ENCODE data around the gene BFAR. TPM values are rescaled to one million over a fixed set of nuclear protein-coding genes. Genes with fewer than 3 reads are reported as not detected.
"Not testable (repeated sequence)": the region's sequence is repeated elsewhere in the genome, so short reads cannot be mapped to it uniquely, and the experiment has no call there.

BFAR gene
- total and polyA plus RNA-seq, 2 donors = 35.9 to 44.4 TPM

DNA sequence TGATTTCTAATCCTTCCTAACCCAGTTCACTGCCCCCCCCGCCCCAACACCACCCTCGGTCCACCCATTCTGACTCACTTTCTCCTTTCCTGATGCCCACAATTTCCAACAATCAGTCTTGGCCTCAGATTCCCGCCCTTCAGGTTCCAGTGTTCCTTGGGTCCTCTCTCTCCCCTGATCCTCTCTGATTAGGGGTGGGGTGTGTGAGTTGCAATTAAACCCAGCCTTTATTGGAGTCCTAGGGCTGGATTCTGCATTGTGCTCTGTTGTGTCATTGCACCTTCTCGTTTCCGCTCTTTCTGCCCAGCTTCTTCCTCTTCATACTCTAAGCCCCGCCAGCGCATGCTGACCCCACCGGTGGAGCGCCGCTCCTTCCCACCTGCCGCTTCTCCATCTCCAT lies 69.9 kb downstream of the BFAR start:
- H3K9me3 ChIP-seq (ENCODE audit: control insufficient read depth in 2 of 2, insufficient read depth in 1 of 2, low read length in 1 of 2); H3K36me3 ChIP-seq (ENCODE audit: control insufficient read depth in 2 of 2, insufficient read depth in 2 of 2, low read length in 1 of 2); H3K4me3 ChIP-seq (ENCODE audit: low read length in 2 of 2); H3K4me1 ChIP-seq (ENCODE audit: control insufficient read depth in 2 of 2, insufficient read depth in 2 of 2, low read length in 2 of 2); H3K27ac ChIP-seq (ENCODE audit: low read depth in 1 of 2, low read length in 1 of 2); DNase-seq (ENCODE audit: low read depth in 6 of 9, low spot score in 9 of 9); H3K27me3 ChIP-seq (ENCODE audit: control insufficient read depth in 2 of 2, insufficient read depth in 1 of 2, low read length in 1 of 2): not testable (repeated sequence)
- WGBS = no CpG with 5 or more reads among the region's 11 CpGs

- H3K27ac ChIP-seq (ENCODE audit: low read depth in 1 of 2, low read length in 1 of 2); H3K9me3 ChIP-seq (ENCODE audit: control insufficient read depth in 2 of 2, insufficient read depth in 1 of 2, low read length in 1 of 2); H3K36me3 ChIP-seq (ENCODE audit: control insufficient read depth in 2 of 2, insufficient read depth in 2 of 2, low read length in 1 of 2); H3K27me3 ChIP-seq (ENCODE audit: control insufficient read depth in 2 of 2, insufficient read depth in 1 of 2, low read length in 1 of 2); H3K4me1 ChIP-seq (ENCODE audit: control insufficient read depth in 2 of 2, insufficient read depth in 2 of 2, low read length in 2 of 2); H3K4me3 ChIP-seq (ENCODE audit: low read length in 2 of 2); DNase-seq (ENCODE audit: low read depth in 6 of 9, low spot score in 9 of 9): not testable (repeated sequence)
- no CpG with 5 or more reads among the region's 73 CpGs for WGBS
Observed at GRCh38 chr16:14703156-14704011, 70.6 kb downstream of the BFAR start, which contains the start of gene NPIPA3. NPIPA3 (plus strand) TSS chr16:14703411; CDS start chr16:14708944, 5,533 bp downstream.

Other genes starting within 250 kb of the BFAR start
- gene PARN, start 2.7 kb upstream of the BFAR start, total RNA-seq = 24.8 TPM
- 20.4 TPM for gene PARN, start 2.7 kb upstream of the BFAR start, polyA plus RNA-seq
- not detected for gene PLA2G10, start 61.4 kb downstream of the BFAR start, total RNA-seq
- gene PLA2G10, start 61.4 kb downstream of the BFAR start, polyA plus RNA-seq = 0.57 TPM
- 0.09 TPM for gene NPIPA3, start 70.5 kb downstream of the BFAR start, total RNA-seq
- 0.39 TPM for gene NPIPA3, start 70.5 kb downstream of the BFAR start, polyA plus RNA-seq
- 0.38 TPM for gene NPIPA2, start 109.6 kb downstream of the BFAR start, total RNA-seq
- 2.9 TPM for gene NPIPA2, start 109.6 kb downstream of the BFAR start, polyA plus RNA-seq
- gene NOMO1, start 200.8 kb downstream of the BFAR start, total RNA-seq = 22.8 TPM
- gene NOMO1, start 200.8 kb downstream of the BFAR start, polyA plus RNA-seq = 18.1 TPM